ENCODE data around the gene SERINC5.

SERINC5 gene

DNA sequence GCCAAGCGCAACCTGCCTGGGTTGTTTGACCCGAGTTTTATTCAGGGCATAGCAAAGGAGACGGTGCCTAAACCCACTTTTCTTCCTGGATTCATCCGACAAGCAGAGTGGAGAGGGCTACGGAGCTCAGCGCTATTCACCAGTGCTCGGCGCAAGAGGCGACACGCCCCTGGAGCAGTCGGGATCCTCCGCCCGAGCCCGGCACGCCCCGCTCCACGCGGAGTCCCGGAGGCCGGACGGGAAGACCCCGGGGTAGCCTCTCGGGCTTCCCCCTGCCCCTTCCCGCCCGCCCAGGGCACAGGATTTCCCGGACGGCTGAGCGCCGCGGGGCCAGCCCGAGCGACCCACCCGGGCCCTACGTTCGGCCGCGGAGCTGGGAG, 427 bp downstream of the SERINC5 start:
- FAIRE-seq (no peak), DNase-seq (ENCODE audit: insufficient read length, low spot score) (no peak)

- DNase-seq (ENCODE audit: insufficient read length, low spot score): no peak
- FAIRE-seq: no peak
Observed at GRCh38 chr5:80254767-80255430, 949 bp downstream of the SERINC5 start.

- FAIRE-seq: no peak
- no peak for DNase-seq (ENCODE audit: insufficient read length, low spot score)
Observed at GRCh38 chr5:80251636-80252035, 4.2 kb downstream of the SERINC5 start.

DNA sequence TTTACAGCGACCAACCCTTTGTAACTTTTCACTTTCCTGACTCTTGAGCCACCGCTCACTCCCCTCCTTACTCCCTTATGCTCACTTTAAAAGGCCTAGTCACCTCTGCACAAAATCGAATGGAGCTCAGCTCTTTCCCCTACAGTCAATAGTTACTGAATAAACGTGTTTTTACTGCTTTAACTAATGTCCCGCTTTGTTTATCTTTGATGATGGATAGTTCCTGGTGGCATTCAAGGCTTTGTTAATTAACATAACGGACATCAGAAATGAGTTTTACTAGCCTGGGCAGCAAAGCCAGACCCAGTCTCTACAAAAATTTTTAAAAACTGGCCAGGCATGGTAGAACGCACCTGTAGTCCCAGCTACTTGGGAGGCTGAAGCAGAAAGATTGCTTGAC, 5.0 kb downstream of the SERINC5 start:
- FAIRE-seq (no peak), DNase-seq (ENCODE audit: insufficient read length, low spot score) (no peak)

- DNase-seq (ENCODE audit: insufficient read length, low spot score) (no peak), FAIRE-seq (no peak)
Observed at GRCh38 chr5:80249901-80250300, 5.9 kb downstream of the SERINC5 start.

- DNase-seq (ENCODE audit: insufficient read length, low spot score) (no peak), FAIRE-seq (peak; percentile 18)
Observed at GRCh38 chr5:80248378-80248777, 7.5 kb downstream of the SERINC5 start.

DNA sequence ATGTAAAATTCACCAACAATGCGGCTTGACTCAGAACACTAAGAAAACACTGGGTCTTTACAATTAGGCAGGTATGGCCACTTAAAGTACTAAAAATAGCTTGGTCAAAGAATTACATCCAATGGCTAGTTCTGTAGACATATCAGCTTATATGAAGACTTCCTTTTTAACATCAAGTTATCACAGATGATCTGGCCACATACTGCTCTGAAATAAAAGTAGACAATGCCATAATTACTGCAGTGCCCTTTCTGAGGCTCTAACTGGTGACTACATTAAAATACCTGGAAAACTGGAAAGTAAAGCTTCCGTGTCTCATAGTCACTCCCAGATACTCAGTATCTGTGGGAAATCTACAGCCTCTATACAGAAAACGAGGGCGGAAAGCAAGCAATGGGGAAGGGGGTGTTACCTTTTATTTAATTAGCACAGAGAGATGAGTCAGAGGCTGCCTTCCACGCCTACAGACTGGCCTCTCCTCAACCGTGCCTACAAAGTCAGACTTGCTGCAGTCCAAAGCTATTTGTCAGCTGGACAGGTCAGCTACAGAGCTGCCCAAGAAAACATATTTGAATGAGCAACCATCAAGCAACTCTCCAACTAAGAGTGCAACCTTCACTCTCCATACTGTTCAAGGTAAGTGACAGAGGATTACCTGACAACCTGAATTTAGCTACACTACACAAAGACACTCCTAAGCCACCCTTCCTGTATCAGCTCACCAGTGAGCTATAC, 8.7 kb downstream of the SERINC5 start:
- DNase-seq (ENCODE audit: insufficient read length, low spot score) (peak; percentile 26), FAIRE-seq (peak; percentile 76)

DNA sequence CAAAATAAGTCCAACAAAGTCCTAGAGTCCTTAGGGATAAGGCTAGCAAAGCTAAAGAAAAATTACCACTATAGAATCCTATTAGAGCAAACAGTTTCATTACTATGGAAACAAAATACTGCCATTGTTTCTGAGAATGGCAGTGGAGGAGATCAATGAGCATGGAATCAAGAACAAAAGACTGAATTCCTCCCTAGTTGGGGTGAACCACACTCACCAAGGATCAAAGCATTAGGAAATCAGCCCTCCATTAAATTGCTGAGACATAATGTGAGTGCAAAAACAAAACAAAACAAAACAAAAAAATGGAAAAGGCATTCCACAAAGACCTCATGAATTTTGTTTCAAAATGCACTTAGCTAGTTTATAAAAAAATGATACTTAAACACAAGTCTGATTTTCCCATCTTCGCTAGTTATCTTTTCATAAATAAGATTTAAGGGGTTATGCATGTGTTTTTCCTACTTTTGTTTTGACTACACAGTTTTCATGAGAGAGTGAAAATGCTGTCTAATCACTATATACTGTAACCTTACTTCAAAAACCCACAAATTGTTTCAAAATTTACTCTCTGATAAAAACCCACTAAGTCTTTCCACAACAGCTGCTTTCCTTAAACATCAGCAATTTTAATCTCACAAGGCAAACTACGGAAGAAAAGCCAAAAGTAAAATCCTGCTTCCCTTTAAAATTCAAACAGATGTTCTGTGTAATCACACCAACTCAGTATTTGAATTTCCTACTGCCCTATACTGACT, 9.7 kb downstream of the SERINC5 start:
- no peak for DNase-seq (ENCODE audit: insufficient read length, low spot score)
- no peak for FAIRE-seq

- FAIRE-seq: no peak
- DNase-seq (ENCODE audit: insufficient read length, low spot score): no peak
Observed at GRCh38 chr5:80243567-80243966, 12.3 kb downstream of the SERINC5 start.

GRCh38 chr5:80242849-80243248, 13.0 kb downstream of the SERINC5 start:
- DNase-seq (ENCODE audit: insufficient read length, low spot score) (no peak), FAIRE-seq (no peak)

DNA sequence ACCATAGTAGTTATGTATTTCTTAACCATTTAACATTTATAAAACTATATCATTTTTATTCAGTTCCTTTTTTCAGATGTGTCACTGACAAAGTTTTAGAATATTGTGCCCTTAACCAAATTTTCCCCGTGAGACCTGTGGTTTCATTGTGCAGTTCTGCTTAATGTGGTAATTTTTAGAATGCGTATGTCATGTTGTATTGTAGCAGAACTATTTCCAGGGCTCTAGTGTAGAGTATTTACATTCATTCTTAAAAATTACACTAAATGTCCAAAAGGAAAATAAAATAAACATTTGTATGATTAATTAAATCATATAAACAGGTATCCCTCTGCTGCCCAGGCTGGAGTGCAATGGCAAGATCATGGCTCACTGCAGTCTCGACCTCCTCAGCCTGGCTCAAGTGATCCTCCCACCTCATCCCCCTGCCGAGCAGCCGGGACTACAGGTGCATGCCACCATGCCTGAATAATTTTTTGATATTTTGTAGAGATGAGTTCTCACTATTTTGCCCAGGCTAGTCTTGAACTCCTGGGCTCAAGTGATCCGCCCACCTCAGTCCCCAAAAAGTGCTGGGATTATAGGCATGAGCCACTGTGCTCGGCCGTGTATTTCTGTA, 15.4 kb downstream of the SERINC5 start:
- no peak for DNase-seq (ENCODE audit: insufficient read length, low spot score)
- FAIRE-seq: no peak

GRCh38 chr5:80239680-80240367, 16.0 kb downstream of the SERINC5 start:
- DNase-seq (ENCODE audit: insufficient read length, low spot score) (no peak), FAIRE-seq (no peak)

GRCh38 chr5:80238778-80239679, 16.8 kb downstream of the SERINC5 start:
- FAIRE-seq (no peak), DNase-seq (ENCODE audit: insufficient read length, low spot score) (no peak)

DNA sequence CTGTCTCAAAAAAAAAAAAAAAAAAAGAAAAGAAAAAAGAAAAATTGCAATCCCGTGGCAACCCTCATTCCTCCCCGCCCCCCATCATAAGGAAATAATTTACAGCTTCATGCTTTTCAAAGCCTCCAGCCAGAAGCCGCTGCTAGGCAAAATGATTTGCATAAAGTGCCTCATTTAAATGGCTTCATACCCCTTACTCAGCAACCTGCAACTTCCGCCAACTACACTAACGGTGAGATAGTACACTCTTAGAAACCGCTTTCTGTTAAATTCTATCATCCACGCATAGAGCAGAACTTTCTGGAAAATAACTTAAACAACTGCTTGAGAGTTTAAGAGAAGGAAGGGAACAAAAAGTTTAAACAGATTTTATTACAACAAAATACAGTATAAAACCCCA, 17.8 kb downstream of the SERINC5 start:
- no peak for DNase-seq (ENCODE audit: insufficient read length, low spot score)
- no peak for FAIRE-seq

- no peak for DNase-seq (ENCODE audit: insufficient read length, low spot score)
- no peak for FAIRE-seq
Observed at GRCh38 chr5:80237243-80237642, 18.6 kb downstream of the SERINC5 start.

- FAIRE-seq (no peak), DNase-seq (ENCODE audit: insufficient read length, low spot score) (no peak)
Observed at GRCh38 chr5:80234116-80234948, 21.5 kb downstream of the SERINC5 start.

DNA sequence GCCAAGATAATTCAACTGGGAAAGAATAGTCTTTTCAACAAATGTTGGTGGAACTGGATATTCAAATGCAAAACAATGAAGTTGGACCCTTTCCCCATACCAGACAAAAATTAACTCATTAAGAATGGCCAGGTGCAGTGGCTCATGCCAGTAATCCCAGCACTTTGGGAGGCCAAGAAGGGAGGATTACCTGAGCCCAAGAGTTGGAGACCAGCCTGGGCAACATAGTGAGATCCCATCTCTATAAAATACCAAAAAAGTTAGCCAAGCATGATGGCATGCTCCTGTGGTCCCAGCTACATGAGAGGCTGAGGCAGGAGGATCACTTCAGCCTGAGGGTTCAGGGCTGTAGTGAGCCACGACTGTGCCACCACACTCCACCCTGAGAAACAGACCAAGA, 24.2 kb downstream of the SERINC5 start:
- FAIRE-seq (no peak), DNase-seq (ENCODE audit: insufficient read length, low spot score) (no peak)

- FAIRE-seq: no peak
- DNase-seq (ENCODE audit: insufficient read length, low spot score): no peak
Observed at GRCh38 chr5:80231243-80231642, 24.6 kb downstream of the SERINC5 start.

All from GM19239 (cell line).